DOHH2 (cell line): Measurements from ENCODE around the gene EPN3.

Experiments used
- H3F3A ChIP-seq: fragments of 200-600 bp; sonication (generic), shearing (Covaris generic); 2 replicates; pipeline ENCODE4 v1.6.0; 2016; ENCODE audit warnings: antibody characterized with exemption, mild to moderate bottlenecking; ENCODE audit not compliant: control insufficient read depth, insufficient read depth
- H3K27ac ChIP-seq: fragments of 200-600 bp; sonication (generic); 2 replicates; pipeline ENCODE4 v1.5.1; 2014; ENCODE audit warnings: low read depth, mild to moderate bottlenecking, low read length, moderate library complexity
- H3K27me3 ChIP-seq: fragments of 200-600 bp; sonication (generic); 2 replicates; pipeline ENCODE4 v1.6.1; 2014; ENCODE audit warnings: mild to moderate bottlenecking, low read length, mixed read lengths; ENCODE audit not compliant: control insufficient read depth
- H3K36me3 ChIP-seq: fragments of 200-600 bp; sonication (generic); 2 replicates; pipeline ENCODE4 v1.6.1; 2014; ENCODE audit warnings: mild to moderate bottlenecking, low read length, moderate library complexity, mixed read lengths; ENCODE audit not compliant: control insufficient read depth
- H3K4me1 ChIP-seq: fragments of 200-600 bp; sonication (generic); 2 replicates; pipeline ENCODE4 v1.6.1; 2014; ENCODE audit warnings: mild to moderate bottlenecking, low read length, mixed read lengths; ENCODE audit not compliant: control insufficient read depth
- H3K4me2 ChIP-seq: fragments of 200-600 bp; sonication (generic); 2 replicates; pipeline ENCODE4 v1.6.0; 2014; ENCODE audit warnings: mild to moderate bottlenecking, low read length, moderate library complexity
- H3K4me3 ChIP-seq: fragments of 200-600 bp; sonication (generic); 2 replicates; pipeline ENCODE4 v1.5.1; 2014; ENCODE audit warnings: mild to moderate bottlenecking, low read length, mixed read lengths
- H3K79me2 ChIP-seq: fragments of 200-600 bp; sonication (generic); 2 replicates; pipeline ENCODE4 v1.6.1; 2014; ENCODE audit warnings: mild to moderate bottlenecking, low read length, mixed read lengths; ENCODE audit not compliant: control insufficient read depth
- H3K9me2 ChIP-seq: fragments of 200-600 bp; sonication (generic); replicated peaks from 2 replicates; pipeline ENCODE4 v1.6.1; 2014; ENCODE audit warnings: mild to moderate bottlenecking, low read length, mixed read lengths; ENCODE audit not compliant: control insufficient read depth
- H3K9me3 ChIP-seq: fragments of 200-600 bp; sonication (generic); 2 replicates; pipeline ENCODE4 v1.6.1; 2014; ENCODE audit warnings: antibody characterized with exemption, low read length, mixed read lengths; ENCODE audit not compliant: control insufficient read depth, insufficient read depth
- H4K20me1 ChIP-seq: fragments of 200-600 bp; sonication (generic); 2 replicates; pipeline ENCODE4 v1.6.0; 2014; ENCODE audit warnings: low read depth, mild to moderate bottlenecking, antibody characterized with exemption, low read length, moderate library complexity; ENCODE audit not compliant: control insufficient read depth, insufficient read depth
- CTCF ChIP-seq: fragments of 200-600 bp; sonication (generic); IDR thresholded peaks from one replicate; pipeline ENCODE4 v1.5.1; 2014; ENCODE audit warnings: antibody characterized with exemption, mild to moderate bottlenecking, low read depth, low read length; ENCODE audit not compliant: poor library complexity, severe bottlenecking
- EZH2phosphoT487 ChIP-seq: fragments of 200-600 bp; sonication (generic); IDR thresholded peaks from 2 replicates; pipeline ENCODE4 v1.6.1; 2017; ENCODE audit warnings: borderline replicate concordance, mild to moderate bottlenecking, antibody characterized with exemption, low read length, moderate library complexity, mixed read lengths

Gene EPN3

DNA sequence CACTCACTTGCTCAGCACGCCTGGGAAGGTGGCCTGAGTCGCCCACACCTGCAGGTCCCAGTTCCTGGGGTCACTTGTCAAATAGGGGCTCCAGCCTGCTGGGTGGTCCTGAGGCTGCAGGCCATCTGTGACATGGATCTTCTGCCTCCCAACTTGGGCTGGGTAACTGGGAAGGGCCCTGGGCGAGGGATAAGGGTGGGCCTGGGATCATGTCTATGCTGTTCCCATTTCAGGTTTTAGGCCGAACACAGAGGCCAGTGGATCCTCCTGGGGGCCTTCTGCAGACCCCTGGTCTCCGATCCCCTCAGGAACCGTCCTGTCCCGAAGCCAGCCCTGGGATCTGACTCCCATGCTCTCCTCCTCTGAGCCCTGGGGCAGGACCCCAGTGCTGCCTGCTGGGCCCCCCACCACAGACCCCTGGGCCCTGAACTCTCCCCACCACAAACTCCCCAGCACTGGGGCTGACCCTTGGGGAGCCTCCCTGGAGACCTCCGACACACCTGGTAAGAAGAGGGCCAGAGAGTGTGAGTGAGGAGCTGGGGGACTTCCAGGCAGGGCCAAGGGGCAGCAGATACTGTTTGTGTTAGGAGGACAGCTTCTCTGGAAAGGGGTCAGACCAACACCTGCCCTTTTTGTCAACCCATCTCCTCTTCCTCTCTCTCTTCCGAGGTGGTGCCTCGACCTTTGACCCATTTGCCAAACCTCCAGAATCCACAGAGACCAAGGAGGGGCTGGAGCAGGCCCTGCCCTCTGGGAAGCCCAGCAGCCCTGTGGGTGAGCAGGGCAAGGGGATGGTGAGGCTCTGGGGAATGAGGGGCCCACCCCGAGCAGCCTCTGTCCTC lies 8.2 kb downstream of the EPN3 start:
- Histone ChIP-seq H4K20me1 (no peaks in the 10 kb centered on the region), H3K27me3 (0 out of 2 replicates have a peak, but pooled peaks cover 11% of the 10 kb centered on the region), H3K9me3 (no peaks in the 10 kb centered on the region), H3K27ac (no peak overlapping the region), H3K4me1 (peaks cover 16% of the 10 kb centered on the region), H3K79me2 (no peaks in the 10 kb centered on the region), H3F3A (no peaks in the 10 kb centered on the region), H3K4me2 (peak overlapping the region; percentile 73; the same call in 1 of the 2 replicates), H3K36me3 (no peaks in the 10 kb centered on the region), H3K4me3 (peak overlapping the region; percentile 85), H3K9me2 (no peaks in the 10 kb centered on the region)
- no peak for TF ChIP-seq EZH2phosphoT487
- TF ChIP-seq CTCF, result no peak

GRCh38 chr17:50541402-50541715 lies 8.8 kb downstream of the EPN3 start:
- peaks cover 1% of the 10 kb centered on the region; the same call in 1 of the 2 replicates for H4K20me1 ChIP-seq
- peak overlapping the region; percentile 73 for H3K4me2 ChIP-seq
- H3K36me3 ChIP-seq, result no peaks in the 10 kb centered on the region
- H3F3A ChIP-seq, result no peaks in the 10 kb centered on the region
- H3K4me1 ChIP-seq, result peaks cover 16% of the 10 kb centered on the region
- no peak overlapping the region for H3K27ac ChIP-seq
- peaks cover 14% of the 10 kb centered on the region; the same call in 1 of the 2 replicates for H3K27me3 ChIP-seq
- TF ChIP-seq EZH2phosphoT487, result no peak
- no peak for TF ChIP-seq CTCF
- no peaks in the 10 kb centered on the region for H3K79me2 ChIP-seq
- no peaks in the 10 kb centered on the region for H3K9me3 ChIP-seq
- H3K9me2 ChIP-seq, result no peaks in the 10 kb centered on the region
- peak overlapping the region; percentile 85 for H3K4me3 ChIP-seq

GRCh38 chr17:50541716-50542688 lies 9.5 kb downstream of the EPN3 start:
- Histone ChIP-seq H3K9me3 (no peaks in the 10 kb centered on the region), H3K4me1 (peaks cover 16% of the 10 kb centered on the region), H3K4me3 (peak overlapping the region; percentile 85), H3K9me2 (no peaks in the 10 kb centered on the region), H4K20me1 (peaks cover 3% of the 10 kb centered on the region; the same call in 1 of the 2 replicates), H3K27ac (no peak overlapping the region), H3K27me3 (peaks cover 16% of the 10 kb centered on the region; the same call in 1 of the 2 replicates), H3K79me2 (no peaks in the 10 kb centered on the region), H3K4me2 (peak overlapping the region; percentile 73), H3K36me3 (no peaks in the 10 kb centered on the region), H3F3A (no peaks in the 10 kb centered on the region)
- TF ChIP-seq CTCF (peak; percentile 52), EZH2phosphoT487 (no peak)
